Stimulated activated CD4-positive, alpha-beta T cell treated with anti-CD3 and anti-CD28 coated beads, Interleukin-2, amount 100 ng/mL, for 48 hours (primary cell): ENCODE results near the gene FAM83B.
"Not testable (repeated sequence)": the region's sequence is repeated elsewhere in the genome, so short reads cannot be mapped to it uniquely, and the experiment has no call there.

ENCODE experiments used
- DNase-seq, 2 donors: peaks; one replicate each; pipeline ENCODE4 v3.0.0-alpha.2; 2020

Gene FAM83B

GRCh38 chr6:54846243-54846856 lies at the start of gene FAM83B:
Gene FAM83B, plus strand, starts transcription at chr6:54846771. Its CDS starts 23,476 bp downstream, at chr6:54870247.
- DNase-seq: no peak

DNA sequence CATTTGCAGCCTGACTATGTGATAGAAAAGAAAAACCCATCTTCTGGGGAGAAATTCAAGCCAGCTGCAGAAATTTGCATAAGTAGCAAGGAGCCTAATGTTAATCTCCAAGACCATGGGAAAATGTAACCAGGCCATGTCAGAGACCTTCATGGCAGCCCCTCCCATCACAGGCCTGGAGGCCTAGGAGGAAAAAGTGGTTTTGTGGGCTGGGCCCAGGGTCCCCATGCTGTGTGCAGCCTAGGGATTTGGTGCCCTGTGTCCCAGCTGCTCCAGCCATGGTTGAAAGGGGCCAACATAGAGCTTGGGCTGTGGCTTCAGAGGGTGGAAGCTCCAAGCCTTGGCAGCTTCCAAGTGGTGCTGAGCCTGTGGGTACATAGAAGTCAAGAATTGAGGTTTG lies 49.7 kb upstream of the FAM83B start:
- DNase-seq: not testable (repeated sequence)

- no peak for DNase-seq
Measured at GRCh38 chr6:54800050-54800600, 46.4 kb upstream of the FAM83B start.

DNA sequence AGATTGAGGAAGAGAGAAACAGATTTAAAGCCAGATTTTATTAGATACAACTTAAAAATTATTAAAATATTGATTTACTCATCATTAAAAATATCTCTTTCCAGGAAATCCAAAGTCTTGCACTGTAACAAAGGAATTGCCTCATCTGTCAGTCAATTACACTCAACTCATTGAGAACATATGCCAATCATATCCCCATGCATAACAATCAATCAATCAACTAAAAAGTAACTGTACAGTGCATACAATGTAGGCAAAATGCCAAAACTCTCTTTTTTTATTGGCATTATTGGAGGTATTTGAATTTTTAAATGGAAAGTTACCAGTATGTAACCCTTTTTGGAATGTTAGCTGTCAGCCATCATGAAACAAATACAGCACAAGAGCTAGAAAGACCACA lies 45.3 kb upstream of the FAM83B start:
- DNase-seq: no peak

- no peak for DNase-seq
Measured at GRCh38 chr6:54801669-54802068, 44.9 kb upstream of the FAM83B start.

DNA sequence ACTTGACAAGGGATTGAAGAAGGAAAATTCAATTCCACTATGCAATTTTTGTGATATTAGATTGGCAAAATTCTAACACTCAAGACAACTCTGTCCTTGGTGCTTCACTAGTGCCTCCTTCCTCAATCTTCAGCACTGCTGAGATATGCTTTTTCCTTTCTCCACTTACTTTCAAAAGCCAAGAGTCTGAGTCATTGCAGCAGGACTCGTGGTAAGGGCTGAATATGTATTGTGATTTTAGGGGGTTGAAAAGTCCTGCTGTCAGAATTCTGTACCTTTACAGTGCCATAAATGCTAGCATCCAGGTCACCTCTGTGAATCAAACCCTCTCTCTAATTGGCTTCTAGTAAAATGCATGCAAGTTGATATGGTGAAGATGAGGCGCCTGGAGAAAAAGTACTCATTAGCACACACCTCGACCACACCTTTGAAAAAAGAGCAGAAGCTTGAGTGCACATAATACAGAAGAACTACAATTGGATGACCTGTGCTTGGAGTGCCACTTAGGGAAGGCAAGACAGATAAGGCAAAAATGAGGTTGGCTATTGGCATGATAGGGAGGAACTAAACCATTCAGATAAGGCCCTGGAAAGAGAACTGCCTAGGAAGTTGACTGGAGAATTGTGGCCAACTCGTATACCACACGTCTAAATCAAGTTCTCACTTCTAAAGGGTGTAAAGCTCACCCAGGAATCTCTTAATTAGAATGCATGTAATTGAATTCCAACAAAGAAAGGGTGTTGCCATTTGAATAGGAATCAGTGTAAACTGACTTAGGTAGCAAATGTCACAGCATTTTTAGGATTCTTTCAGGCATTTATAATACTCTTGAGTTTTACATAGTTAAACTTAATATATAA lies 43.6 kb upstream of the FAM83B start:
- DNase-seq: no peak

- DNase-seq: no peak
Measured at GRCh38 chr6:54805077-54805476, 41.5 kb upstream of the FAM83B start.

- DNase-seq: no peak
Measured at GRCh38 chr6:54810147-54810546, 36.4 kb upstream of the FAM83B start.

DNA sequence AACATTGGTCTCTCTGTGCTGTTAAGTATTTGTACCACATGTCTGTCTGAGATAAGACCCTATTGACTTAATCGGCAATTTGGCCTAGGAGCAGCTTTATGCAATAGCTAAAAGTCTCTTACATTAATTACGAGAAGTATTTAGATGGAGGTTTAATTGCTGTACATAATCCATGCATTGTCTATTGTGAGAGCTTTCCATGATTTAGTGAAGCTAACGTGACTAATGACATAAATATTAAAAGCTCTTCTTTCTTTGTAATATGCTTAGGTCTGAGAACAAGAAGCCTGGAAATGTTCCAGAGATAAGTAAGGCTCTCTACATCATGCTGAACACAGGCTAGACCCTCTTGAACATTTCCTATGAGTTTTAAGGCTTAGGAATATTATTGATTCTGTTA lies 32.7 kb upstream of the FAM83B start:
- no peak for DNase-seq

- no peak for DNase-seq
Measured at GRCh38 chr6:54817236-54817635, 29.3 kb upstream of the FAM83B start.

GRCh38 chr6:54817834-54818233 lies 28.7 kb upstream of the FAM83B start:
- no peak for DNase-seq

- not testable (repeated sequence) for DNase-seq
Measured at GRCh38 chr6:54824225-54824624, 22.3 kb upstream of the FAM83B start.

DNA sequence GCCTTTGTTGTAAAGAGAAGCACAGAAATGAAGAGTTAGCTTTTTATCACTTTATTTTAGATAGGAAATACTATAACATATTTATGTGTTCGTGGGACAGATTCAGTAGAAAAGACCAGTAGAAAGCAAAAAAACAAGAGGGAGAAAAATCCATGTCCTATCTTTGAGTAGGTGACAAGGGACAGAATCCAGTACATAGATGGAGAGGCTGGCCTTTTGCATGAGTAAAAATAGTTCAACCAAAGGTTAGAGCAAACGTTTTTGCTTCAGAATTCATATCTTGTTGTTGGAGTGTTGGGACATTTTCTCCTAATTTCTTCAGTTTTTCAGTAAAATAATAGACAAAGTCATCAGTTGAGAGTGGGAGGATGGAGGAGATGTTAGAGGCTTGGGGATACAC lies 19.6 kb upstream of the FAM83B start:
- DNase-seq: no peak

DNA sequence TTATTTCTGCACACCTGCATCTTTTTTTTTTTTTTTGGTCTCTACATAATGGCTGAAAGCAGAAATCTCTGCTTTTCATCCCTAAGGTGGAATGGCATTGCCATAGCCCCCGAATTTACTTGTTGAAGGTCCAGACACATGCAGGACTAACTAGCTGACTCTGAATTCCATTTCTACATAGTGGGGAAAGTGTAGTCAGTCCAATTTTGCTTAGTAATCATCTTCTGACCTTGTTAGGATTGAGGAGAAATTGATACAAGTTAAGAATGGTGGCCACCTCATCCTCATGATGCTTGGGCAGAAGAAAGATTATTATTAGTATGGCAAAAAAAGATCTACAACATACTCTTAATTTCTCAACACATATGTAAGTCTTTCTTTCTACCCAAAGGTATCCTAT lies 16.4 kb upstream of the FAM83B start:
- no peak for DNase-seq

- no peak for DNase-seq
Measured at GRCh38 chr6:54835176-54835575, 11.4 kb upstream of the FAM83B start.

GRCh38 chr6:54846857-54847674 lies 495 bp downstream of the FAM83B start:
- DNase-seq: no peak

GRCh38 chr6:54847799-54848597 lies 1.4 kb downstream of the FAM83B start:
- no peak for DNase-seq

GRCh38 chr6:54850114-54850513 lies 3.5 kb downstream of the FAM83B start:
- no peak for DNase-seq

- no peak for DNase-seq
Measured at GRCh38 chr6:54856129-54856528, 9.6 kb downstream of the FAM83B start.

GRCh38 chr6:54860132-54860531 lies 13.6 kb downstream of the FAM83B start:
- DNase-seq: no peak

GRCh38 chr6:54860739-54861138 lies 14.2 kb downstream of the FAM83B start:
- DNase-seq: no peak

DNA sequence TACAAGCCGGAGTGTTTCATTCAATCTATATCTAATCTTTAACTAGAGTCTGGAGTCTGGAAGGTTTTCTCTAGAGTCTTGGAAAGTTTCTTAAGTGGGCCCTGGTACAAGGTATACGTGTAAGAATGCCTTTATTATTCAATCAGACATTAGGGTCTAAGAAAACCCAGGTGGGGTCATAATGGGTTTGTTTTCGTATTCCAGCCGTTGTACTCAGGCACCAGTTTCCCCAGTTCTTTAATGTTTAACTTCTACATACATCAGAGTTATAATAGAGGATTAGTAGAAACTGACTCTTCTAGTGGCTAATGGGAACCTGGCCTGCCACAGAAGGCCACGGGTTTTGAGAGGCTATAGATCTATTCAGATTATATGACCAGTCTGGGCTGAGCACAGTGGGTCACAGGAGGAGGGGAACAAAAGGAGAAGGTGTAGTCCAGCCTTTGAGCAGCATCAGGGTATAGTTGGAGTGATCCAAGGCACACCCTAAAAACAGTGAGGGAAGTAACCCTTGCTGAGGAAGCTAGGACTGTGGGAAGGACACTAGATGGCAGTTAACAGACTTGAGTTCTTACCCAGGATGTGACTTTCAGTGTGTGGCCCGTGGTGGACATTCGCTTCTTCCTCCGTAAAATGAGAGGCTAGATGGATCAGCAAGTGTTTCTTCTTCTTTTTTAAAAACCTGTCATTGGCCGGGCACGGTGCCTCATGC lies 15.5 kb downstream of the FAM83B start:
- no peak for DNase-seq
